Inflammatory macrophage (primary cell): ENCODE results near the gene BROX.
"Not testable (repeated sequence)": the region's sequence is repeated elsewhere in the genome, so short reads cannot be mapped to it uniquely, and the experiment has no call there.

Source experiments
- DNase-seq, 2 donors: peaks; one replicate each; pipeline ENCODE4 v3.0.0-alpha.2; 2020 to 2022

BROX gene

GRCh38 chr1:222732216-222733159 lies 20.1 kb downstream of the BROX start:
- DNase-seq: peak in 1 of 2 donors; percentile 35

GRCh38 chr1:222734740-222735139 lies 22.4 kb downstream of the BROX start:
- DNase-seq: no peak

GRCh38 chr1:222736470-222736869 lies 24.1 kb downstream of the BROX start:
- no peak for DNase-seq

DNA sequence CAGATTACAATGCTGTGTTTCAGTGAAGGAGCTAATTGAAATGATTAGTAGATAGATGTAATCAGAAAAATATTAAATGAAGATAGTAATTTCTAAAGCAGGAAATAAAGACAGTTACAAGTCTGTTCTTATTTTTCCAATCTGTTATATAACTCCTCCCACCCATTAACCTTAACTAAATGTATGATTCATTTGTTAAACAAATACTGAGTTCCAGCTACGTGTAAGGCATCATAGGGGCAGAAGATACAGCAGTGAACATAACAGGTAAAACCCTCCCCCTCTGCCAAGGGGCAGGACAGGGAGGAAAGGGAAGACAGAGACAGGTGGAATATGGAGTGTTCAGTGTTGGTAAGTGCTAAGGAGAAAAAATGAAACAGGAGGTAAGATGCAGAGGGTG lies 24.6 kb downstream of the BROX start, which contains the start of gene FAM177B:
FAM177B (plus strand) TSS at position 231 of the 400 bp plus-strand sequence. CDS start 9,344 bp downstream, outside the sequence.
- DNase-seq: no peak

GRCh38 chr1:222739465-222739864 lies 27.1 kb downstream of the BROX start:
- no peak for DNase-seq

- DNase-seq: no peak
These were observed 27.6 kb downstream of the BROX start for GRCh38 chr1:222739929-222740328.

- not testable (repeated sequence) for DNase-seq
These were observed 29.5 kb downstream of the BROX start for GRCh38 chr1:222741630-222742457.

DNA sequence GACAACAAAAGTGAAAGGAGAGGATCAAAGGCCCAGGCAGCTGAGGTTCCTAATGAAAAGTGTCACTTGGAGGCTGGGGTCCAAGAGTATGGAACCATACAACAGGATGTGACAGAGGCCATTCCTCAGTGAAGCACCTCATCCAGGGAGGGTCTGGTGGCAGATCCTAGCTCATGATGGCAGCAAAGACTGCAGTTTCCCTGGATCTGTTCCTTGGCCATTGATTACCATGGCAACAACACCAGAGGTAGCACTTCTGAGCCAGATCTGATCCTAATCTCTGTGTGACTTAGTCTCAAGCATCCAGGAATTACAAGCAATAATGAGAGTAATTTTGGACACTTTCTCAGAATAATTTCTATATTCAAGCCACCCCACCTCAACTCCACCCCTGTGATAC lies 37.6 kb downstream of the BROX start:
- DNase-seq: no peak

DNA sequence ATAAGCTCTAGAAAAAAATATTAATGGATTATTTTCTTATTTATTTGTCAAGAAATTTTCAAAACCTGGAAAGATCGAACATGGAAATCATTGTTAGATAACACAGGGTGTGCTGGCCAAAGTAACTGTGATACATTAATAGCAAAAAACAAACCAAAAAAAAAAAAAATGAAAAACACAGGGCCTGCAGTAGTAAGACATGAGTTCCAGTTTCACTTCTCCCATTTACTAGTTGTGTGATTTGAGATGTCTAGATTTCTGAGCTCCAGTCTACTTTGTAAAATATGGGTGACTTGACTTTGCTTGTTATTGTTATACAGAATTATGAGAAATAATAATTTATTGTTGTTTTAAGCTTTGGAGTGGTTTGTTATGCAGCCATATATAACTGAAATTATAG lies 38.3 kb downstream of the BROX start:
- peak in 1 of 2 donors; percentile 25 for DNase-seq

- DNase-seq: no peak
These were observed 38.9 kb downstream of the BROX start for GRCh38 chr1:222751255-222751654.

GRCh38 chr1:222754366-222755139 lies 42.2 kb downstream of the BROX start:
- peak; percentile 83 to 90 for DNase-seq

DNA sequence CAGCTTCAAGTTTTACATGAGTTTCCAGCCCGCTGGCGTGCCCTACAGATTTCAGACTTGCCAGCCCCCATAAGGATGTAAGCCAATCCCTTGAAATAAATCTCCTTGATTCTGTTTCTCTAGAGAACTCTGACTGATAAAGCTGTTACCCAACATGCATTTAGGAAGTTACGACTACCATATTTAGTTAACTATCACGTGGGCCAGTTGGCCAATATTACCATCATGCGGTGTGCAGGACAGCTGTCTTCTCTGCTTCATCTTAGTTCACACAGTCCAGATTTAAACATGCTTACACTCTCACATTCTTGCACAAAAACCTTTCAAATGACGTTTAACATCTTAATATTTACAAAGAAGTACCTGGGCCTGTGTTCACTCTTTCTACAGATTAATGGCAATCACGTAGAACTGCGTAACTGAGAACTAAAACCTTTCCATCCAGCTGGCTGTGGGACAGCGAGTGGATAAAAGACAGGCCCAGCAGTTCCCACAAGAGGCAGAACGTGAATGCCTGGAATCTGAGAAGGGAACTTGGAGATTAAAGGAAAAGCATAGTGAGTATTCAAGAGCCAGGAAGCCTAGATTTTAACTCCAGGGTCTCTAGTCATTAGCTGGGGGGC lies 45.4 kb downstream of the BROX start:
- DNase-seq: peak; percentile 18 to 31

- DNase-seq: peak; percentile 23 to 79
These were observed 47.2 kb downstream of the BROX start for GRCh38 chr1:222759451-222760035.

GRCh38 chr1:222761083-222761482 lies 48.7 kb downstream of the BROX start:
- no peak for DNase-seq

DNA sequence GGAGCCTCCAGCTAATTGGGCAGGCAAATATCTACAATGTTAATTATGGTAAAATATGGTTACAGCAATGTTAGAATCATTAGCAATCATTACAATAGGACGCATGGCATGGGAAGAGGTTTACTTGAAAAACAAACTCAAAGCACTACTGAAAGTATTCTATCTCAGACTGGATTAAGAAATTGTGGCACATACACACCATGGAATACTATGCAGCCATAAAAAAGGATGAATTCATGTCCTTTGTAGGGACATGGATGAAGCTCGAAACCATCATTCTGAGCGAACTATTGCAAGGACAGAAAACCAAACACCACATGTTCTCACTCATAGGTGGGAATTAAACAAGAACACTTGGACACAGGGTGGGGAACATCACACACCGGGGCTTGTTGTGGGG lies 49.8 kb downstream of the BROX start:
- not testable (repeated sequence) for DNase-seq

GRCh38 chr1:222767152-222767571 lies 54.8 kb downstream of the BROX start:
- DNase-seq: no peak

DNA sequence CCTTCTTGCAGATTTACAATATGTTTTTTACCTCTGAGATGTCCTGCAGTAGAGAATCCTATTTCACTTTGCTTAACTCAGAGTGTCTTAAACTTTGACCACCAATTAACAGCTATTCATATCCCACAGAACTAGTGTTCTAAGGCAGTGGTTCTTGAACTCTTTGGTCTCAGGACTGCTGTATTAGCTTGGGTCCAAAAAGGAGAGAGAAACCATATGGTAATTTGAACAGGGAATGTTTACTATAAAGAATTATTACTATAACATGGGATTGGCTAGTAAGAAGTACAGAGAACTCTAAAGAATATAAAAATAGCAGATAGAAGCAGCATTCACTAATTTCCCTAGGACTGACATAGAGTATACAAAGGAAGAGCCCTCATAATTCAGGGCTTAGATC lies 56.2 kb downstream of the BROX start:
- no peak for DNase-seq

DNA sequence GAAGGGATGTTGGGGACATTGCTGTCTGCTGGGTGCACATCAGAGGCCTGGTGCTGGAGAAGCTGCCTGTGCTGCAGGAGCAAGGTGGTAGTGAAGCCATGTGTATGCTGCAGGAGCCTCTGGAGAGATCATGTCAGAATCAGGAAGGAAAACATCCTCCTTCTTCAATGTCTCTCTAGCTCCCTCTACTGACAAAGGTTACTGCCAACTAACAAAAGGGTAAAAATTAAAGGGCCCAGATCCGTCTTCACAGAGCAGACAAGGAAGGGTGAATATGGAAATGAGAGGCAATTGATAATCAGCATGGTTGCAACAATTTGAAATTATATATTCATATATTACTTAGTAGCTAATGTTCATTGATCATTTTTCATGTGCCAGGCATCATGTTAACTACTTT lies 56.8 kb downstream of the BROX start:
- DNase-seq: peak; percentile 16 to 44

- DNase-seq: no peak
These were observed 57.7 kb downstream of the BROX start for GRCh38 chr1:222769971-222770620.

DNA sequence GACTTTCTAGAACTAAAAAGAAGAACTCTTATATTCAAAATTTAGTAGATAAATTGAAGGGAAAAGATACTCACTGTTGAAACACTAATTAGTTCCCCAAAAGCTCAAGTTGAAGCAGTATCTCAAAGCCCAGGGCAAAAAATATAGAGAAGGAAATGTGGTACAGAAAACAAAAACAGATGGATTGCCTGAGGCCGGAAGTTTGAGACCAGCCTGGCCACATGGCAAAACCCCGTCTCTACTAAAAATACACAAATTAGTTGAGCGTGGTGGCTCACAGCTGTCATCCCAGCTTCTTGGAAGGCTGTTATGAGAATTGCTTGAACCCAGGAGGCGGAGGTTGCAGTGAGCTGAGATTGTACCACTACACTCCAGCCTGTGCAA lies 60.6 kb downstream of the BROX start:
- no peak for DNase-seq

GRCh38 chr1:222777463-222777862 lies 65.1 kb downstream of the BROX start:
- no peak for DNase-seq
